Measurements from ENCODE around the gene CAPN13.

DNA sequence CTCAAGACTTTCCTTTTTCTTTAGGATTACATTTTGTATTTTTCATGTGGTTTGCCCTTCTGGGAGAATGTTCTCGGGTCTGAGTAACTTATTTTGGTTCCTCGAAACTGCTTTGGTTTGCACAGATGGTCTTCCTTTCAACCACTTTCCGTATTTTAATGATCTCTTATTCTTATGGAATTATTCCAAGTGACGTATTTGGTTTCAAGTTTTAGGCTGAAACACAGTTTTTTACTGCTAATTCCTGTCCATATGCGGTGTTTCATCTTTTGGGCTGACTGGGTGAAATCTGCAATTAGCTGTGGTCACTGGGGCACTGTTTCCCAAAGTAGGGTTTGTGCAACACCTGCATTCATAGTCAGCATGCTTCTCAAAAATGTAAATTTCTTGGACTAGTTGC, 122.7 kb downstream of the CAPN13 start:
- TF ChIP-seq, protein P1, sequence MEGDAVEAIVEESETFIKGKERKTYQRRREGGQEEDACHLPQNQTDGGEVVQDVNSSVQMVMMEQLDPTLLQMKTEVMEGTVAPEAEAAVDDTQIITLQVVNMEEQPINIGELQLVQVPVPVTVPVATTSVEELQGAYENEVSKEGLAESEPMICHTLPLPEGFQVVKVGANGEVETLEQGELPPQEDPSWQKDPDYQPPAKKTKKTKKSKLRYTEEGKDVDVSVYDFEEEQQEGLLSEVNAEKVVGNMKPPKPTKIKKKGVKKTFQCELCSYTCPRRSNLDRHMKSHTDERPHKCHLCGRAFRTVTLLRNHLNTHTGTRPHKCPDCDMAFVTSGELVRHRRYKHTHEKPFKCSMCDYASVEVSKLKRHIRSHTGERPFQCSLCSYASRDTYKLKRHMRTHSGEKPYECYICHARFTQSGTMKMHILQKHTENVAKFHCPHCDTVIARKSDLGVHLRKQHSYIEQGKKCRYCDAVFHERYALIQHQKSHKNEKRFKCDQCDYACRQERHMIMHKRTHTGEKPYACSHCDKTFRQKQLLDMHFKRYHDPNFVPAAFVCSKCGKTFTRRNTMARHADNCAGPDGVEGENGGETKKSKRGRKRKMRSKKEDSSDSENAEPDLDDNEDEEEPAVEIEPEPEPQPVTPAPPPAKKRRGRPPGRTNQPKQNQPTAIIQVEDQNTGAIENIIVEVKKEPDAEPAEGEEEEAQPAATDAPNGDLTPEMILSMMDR (IDR thresholded peaks at IDR 0.05), result no peak
- no peak for TF ChIP-seq EZH2 (IDR thresholded peaks at IDR 0.05)
